HG03342 (cell line): Measurements from ENCODE around the gene MTPN.

Source experiments
- ATAC-seq: cut with Tn5 transposase; IDR thresholded peaks from one replicate; pipeline ENCODE4 v1.9.1; 2021; ENCODE audit warnings: mild to moderate bottlenecking, moderate library complexity; ENCODE audit not compliant: unreplicated experiment

The MTPN gene

DNA sequence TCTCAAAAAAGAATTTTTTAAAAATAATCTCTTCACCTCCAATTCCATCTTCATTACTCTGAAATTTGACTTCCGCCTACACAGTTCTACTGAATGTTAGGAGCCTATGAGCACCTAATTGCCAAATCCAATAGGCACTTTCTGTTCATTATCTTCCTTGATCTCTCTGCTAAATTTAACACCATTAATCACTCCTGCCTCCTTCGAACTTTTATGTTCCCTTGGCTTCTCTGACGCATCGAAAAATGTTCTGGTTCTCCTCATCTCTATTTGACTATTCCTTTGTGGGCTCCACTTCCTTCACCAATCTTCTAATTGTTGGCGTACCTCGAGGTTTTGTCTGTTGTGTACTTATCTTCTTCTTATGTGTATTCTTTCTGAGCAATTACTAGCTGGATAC, 87.3 kb downstream of the MTPN start:
- ATAC-seq: no peak

DNA sequence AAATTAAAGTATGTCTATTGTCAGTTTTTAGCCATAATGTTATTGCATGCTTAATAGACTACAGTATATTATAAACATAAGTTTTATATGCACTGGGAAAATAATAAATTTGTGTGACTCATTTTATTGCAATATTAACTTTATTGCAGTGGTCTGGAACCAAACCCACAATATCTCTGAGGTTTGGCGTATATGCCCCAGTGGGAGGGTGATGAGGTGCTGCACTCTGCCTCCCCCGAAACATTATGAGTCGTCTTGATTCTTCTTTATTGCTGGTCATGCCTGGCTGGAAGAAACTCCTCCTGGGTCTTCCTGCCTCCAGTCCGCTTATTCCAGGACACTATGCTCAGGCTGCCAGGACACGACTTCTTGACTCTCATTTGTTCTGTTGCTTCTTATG, 88.4 kb downstream of the MTPN start:
- no peak for ATAC-seq

DNA sequence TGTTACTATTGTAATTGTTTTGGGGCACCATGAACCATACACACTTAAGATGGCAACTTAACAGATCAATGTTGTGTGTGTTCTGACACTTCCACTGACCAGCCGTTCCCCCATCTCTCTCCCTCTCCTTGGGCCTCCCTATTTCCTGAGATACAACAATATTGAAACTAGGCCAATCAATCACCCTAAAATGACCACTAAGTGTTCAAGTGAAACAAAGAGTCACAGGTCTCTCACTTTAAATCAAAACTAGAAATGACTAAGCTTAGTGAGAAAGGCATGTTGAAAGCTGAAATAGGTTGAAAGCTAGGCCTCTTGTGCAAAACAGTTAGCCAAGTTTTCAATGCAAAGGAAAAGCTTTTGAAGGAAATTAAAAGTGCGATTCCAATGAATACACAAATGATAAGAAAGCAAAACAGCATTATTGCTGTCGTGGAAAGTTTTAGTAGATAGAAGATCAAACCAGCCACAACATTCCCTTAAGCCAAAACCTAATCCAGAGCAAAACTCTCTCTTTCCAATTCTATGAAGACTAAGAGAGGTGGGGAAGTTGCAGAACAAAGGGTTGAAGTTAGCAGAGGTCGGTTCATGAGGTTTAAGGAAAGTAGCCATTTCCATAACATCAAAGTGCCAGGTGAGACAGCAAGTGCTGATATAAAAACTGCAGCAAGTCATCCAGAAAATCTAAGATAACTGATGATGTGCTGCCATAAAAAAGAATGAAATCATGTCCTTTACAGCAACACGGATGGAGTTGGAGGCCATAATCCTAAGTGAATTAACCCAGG, 90.6 kb downstream of the MTPN start:
- ATAC-seq: peak; percentile 53

DNA sequence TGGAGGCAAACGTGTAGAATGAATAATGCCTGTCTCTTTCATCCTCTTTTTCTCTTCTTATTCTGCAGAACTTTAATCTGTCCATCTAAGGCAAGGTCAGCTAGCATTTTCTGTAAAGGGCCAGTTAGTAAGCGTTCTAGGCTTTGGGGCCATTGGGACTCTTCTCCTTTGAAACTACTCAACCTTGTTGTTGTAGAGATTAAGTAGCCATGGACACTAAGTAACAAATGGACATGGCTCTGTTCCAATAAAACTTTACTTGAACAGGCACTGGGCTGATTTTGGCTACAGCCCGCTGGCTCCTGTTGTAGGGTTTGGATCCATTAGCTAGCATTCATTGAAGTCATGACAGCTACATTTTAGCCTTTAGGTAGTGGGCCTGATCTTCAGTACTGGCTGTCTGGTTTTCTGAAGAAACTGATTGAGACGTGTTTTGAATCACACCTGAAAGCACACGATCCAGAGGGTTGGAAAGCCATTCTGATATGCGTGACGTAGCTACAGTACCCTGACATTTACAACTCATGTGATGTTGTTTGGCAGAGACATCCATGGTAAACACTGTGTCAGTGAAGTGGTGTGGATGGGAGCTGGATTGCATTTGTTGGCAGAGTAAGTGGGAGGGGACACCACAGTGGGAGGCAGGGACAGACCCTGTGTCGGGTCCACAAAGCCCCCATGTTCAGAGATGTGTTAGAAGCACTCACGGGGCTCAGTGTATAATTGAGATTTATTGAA, 92.5 kb downstream of the MTPN start:
- ATAC-seq: no peak

DNA sequence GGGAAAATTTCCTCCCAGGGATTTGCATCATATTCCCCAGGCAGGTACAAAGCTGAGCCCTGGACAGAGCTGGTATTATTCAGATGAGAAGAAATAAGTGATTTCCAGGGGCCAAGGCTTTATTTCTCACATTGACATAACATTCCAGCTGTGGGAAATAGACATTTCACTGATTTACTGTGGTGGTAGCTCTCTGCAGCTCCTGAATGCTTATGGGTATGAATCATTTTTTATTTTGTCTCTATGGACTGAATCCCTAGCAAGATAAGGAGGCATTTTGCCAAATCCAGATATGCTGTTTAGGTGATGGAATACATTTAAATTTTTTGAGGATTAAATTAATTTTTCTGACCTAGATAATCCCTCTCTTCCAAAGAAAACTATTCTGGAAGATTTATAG, 97.9 kb downstream of the MTPN start:
- ATAC-seq: no peak

DNA sequence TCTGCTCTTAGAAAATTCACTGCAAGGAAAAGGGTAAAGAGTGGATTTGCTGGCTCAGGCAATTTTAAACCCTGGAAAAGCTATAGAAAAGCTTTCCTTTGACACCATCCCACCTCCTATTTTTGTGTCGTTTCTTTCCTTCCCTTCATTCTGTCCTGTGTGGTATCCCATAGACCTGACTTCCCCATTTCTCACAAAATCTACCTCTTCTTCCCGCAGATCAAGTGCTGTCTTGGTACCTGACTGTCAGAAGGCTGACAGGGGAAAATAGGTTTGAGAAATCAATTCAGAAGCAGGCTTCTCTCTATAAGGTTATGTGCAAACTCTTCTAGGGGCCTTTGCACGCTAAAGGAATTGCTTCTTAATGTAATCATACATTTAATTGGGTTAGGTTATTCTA, 98.9 kb downstream of the MTPN start:
- ATAC-seq: no peak

DNA sequence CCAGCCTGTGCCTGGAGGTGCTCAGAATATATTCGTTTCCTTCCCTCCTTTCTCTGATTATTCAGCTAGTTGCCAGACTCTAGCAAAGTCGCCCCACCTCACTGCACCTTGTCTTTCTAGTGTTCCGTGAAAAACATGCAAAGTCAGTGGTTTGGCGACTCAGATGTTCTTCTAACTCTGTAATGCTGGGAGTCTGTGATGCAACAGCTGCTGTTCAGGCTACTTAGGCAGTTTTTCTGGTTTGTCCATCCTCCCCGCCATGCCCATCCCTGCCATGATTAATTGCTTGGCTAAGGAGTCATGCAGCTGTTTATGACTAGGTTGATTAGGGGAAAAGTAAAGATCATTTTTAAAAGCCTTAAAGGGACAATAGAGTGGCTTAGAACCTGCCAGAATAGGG, 99.4 kb downstream of the MTPN start:
- ATAC-seq: peak; percentile 80
